Left ventricle myocardium inferior (tissue), 1 donor: Measurements from ENCODE around the gene SH3GLB2. TPM values are rescaled to one million over a fixed set of nuclear protein-coding genes. Genes with fewer than 3 reads are reported as not detected.

ENCODE experiments used
- DNase-seq: peaks from one replicate; pipeline ENCODE4 v3.0.0-alpha.2; 2020
- H3K27ac ChIP-seq: fragments of 200-600 bp; replicated peaks from 2 replicates; pipeline ENCODE4 v1.8.0; 2021
- H3K27me3 ChIP-seq: fragments of 200-600 bp; 2 replicates; pipeline ENCODE4 v1.8.0; 2021; ENCODE audit warnings: low read depth
- H3K36me3 ChIP-seq: fragments of 200-600 bp; 2 replicates; pipeline ENCODE4 v1.8.0; 2021
- H3K4me1 ChIP-seq: fragments of 200-600 bp; 2 replicates; pipeline ENCODE4 v1.8.0; 2021
- H3K4me3 ChIP-seq: fragments of 200-600 bp; 2 replicates; pipeline ENCODE4 v1.8.0; 2021; ENCODE audit warnings: mild to moderate bottlenecking, moderate library complexity
- H3K9me3 ChIP-seq: fragments of 200-600 bp; replicated peaks from 2 replicates; pipeline ENCODE4 v1.8.0; 2021
- intact Hi-C: fragments of 100-400 bp; cut with micrococcal nuclease; formaldehyde crosslinking; loops from one replicate; pipeline ENCODE4 v1.11.0; 2022
- total RNA-seq: library from RNA; stranded (reverse); fragmentation: NEBNext Ultra II Directional; extraction: Animal tissue kit (Norgen Biotek cat#: 25700); gene quantifications from one replicate; pipeline ENCODE4 v1.2.1, GENCODE V29; 2021
- TF ChIP-seq, protein P1 (sequence below): fragments of 200-600 bp; IDR thresholded peaks from 2 replicates; pipeline ENCODE4 v1.8.0; 2021; ENCODE audit warnings: antibody characterized with exemption, mild to moderate bottlenecking, borderline replicate concordance
- donor health status: DM: no; HTN: yes; CAD: no; lungs with severe emphysema.

Gene SH3GLB2
- total RNA-seq, 1 donor from 2014 or later: 33.9 TPM

DNA sequence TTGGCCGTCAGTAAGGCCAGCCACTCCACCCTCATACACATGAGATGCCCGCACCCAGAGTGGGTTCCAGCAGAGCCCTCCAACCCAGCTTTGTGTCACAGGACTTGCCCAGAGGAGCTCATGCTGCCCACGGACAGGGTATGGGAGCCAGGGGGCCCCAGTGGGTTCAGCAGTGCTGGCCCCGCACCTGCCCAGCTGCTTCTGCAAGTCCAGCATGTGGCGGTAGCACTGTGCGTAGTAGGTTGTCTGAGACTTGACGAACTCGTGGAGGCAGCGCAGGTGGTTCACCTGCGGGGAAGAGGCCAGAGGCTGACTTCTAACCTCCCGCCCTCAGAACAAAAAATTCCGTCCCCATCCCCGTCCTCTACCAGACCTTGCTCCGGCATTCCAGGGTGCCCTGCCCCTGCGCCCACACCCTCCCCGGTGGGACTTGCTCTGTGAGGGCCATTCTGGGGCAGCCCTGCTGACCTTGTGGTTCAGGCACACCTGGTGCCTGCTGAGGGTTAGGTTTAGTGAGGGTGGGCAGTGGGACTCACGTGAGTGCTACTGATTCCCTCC, 18.5 kb downstream of the SH3GLB2 start:
- DNase-seq: no peak
- TF ChIP-seq, protein P1, sequence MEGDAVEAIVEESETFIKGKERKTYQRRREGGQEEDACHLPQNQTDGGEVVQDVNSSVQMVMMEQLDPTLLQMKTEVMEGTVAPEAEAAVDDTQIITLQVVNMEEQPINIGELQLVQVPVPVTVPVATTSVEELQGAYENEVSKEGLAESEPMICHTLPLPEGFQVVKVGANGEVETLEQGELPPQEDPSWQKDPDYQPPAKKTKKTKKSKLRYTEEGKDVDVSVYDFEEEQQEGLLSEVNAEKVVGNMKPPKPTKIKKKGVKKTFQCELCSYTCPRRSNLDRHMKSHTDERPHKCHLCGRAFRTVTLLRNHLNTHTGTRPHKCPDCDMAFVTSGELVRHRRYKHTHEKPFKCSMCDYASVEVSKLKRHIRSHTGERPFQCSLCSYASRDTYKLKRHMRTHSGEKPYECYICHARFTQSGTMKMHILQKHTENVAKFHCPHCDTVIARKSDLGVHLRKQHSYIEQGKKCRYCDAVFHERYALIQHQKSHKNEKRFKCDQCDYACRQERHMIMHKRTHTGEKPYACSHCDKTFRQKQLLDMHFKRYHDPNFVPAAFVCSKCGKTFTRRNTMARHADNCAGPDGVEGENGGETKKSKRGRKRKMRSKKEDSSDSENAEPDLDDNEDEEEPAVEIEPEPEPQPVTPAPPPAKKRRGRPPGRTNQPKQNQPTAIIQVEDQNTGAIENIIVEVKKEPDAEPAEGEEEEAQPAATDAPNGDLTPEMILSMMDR: no peak
- Histone ChIP-seq H3K4me1 (peaks cover 19% of the 10 kb centered on the region), H3K27me3 (no peaks in the 10 kb centered on the region), H3K27ac (no peak overlapping the region), H3K4me3 (no peak overlapping the region), H3K36me3 (peaks cover 86% of the 10 kb centered on the region), H3K9me3 (no peaks in the 10 kb centered on the region)
- intact Hi-C loops: no loop called here

DNA sequence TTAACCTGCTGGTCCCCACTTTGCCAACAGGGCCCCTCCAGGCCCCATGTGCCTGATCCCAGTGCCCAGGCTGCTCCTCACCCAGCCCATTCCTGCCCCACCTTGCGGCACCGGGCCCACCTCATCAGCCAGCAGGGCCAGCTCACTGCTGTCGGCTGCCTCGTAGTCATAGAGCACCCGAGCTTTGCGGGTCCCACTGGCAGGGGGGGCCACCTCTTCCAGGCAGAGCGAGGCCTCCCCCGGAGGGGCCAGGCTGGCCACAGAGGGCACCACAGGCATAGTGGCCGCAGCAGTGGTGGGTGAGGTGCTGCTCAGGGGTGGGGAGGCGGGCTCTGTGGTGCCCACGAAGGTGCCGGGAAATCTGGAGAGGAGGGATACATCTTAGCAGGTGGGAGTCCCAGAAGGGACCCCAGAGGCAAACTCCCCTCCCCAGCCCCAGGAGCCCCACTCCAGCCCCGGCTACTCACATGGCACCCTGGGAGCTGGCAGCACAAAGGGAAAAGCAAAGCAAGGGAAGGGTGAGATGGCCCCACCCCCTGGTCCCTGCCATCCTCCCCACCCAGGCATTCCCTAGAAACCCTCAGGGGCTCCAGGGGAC, 19.0 kb downstream of the SH3GLB2 start:
- peaks cover 84% of the 10 kb centered on the region for H3K36me3 ChIP-seq
- H3K9me3 ChIP-seq: no peaks in the 10 kb centered on the region
- no peak overlapping the region for H3K4me3 ChIP-seq
- H3K4me1 ChIP-seq: peaks cover 19% of the 10 kb centered on the region
- no peaks in the 10 kb centered on the region for H3K27me3 ChIP-seq
- H3K27ac ChIP-seq: no peak overlapping the region
- intact Hi-C loops: no loop called here
- DNase-seq: no peak
- TF ChIP-seq, protein P1: no peak

DNA sequence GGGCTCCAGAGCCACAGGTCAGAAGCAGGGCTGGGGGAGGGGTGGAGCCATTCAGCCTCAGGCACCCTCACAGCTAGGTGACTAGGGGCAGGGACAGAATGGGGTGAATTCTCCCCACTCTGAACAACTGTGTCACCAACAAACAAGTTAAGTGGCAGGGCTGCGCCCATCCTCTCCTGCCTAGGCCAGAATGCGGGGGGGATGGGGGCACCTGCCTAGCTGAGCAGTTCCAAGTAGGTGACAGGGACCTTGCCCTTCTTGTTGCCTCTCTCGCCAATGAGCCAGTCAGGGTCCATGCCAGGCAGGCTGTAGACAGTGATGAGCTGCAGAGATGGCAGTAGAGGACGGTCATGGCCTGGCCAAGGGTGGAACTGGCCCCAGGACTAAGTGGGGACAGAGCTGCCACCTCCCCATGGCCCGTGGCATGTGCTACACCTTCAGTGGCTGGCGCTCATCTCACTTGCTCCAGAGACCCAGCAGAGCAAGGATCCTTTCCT, 19.6 kb downstream of the SH3GLB2 start:
- H3K4me1 ChIP-seq: peaks cover 19% of the 10 kb centered on the region
- TF ChIP-seq, protein P1: no peak
- intact Hi-C loops: no loop called here
- no peak for DNase-seq
- H3K27me3 ChIP-seq: no peaks in the 10 kb centered on the region
- H3K4me3 ChIP-seq: no peak overlapping the region
- H3K27ac ChIP-seq: no peak overlapping the region
- no peaks in the 10 kb centered on the region for H3K9me3 ChIP-seq
- H3K36me3 ChIP-seq: peaks cover 84% of the 10 kb centered on the region

GRCh38 chr9:129007766-129008468, 20.2 kb downstream of the SH3GLB2 start:
- DNase-seq: no peak
- Histone ChIP-seq H3K4me3 (no peak overlapping the region), H3K36me3 (peaks cover 84% of the 10 kb centered on the region), H3K4me1 (peaks cover 19% of the 10 kb centered on the region), H3K27me3 (no peaks in the 10 kb centered on the region), H3K9me3 (no peaks in the 10 kb centered on the region), H3K27ac (peak overlapping the region; percentile 60)
- intact Hi-C loops: no loop called here
- TF ChIP-seq, protein P1: no peak

DNA sequence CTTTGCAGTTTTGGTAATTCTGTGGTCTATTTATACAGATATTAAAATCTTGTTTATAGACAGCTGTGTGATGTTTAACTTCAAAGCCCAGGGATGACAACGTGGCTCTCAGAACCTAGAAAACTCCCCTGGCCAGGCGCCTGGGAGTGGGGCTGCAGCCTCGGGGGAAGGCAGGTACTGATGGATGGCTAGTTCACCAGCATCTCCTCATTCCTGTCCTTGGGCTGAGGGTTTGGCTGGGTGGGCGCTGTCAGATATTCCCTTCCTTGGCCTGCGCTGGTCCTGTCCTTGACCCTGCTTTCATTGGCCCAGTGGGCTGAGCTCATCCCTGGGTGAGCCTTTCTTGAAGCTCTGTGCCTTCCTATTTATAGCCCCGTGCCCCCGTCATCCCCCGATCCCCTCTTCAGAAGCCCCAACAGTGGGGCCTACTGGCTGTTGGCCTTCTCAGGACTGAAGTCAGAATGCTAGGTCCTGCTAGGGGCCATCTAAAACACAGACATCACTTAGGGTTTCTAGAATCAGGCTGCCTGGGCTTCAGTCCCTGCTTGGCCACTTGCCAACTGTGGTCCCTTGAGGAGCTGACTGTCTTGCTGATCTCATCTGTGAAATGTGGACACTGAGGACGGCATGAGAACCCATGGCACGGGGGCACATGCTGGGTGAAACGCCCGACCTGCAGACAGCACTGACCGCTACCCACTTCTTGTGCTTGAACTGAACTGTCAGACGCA, 20.9 kb downstream of the SH3GLB2 start:
- DNase-seq: peak; percentile 62
- H3K4me1 ChIP-seq: peaks cover 19% of the 10 kb centered on the region
- H3K27ac ChIP-seq: peak overlapping the region; percentile 60
- intact Hi-C loops: no loop called here
- H3K4me3 ChIP-seq: no peak overlapping the region
- H3K36me3 ChIP-seq: peaks cover 84% of the 10 kb centered on the region
- H3K27me3 ChIP-seq: no peaks in the 10 kb centered on the region
- no peaks in the 10 kb centered on the region for H3K9me3 ChIP-seq
- TF ChIP-seq, protein P1: peak; percentile 5
